Liver (tissue), 9 donors: Measurements from ENCODE around the gene NR6A1. TPM values are rescaled to one million over a fixed set of nuclear protein-coding genes. Genes with fewer than 3 reads are reported as not detected.

Experiments
- DNase-seq: peaks from one replicate; pipeline ENCODE4 v3.0.0-alpha.2; 2017; ENCODE audit warnings: low spot score
- H3K27ac ChIP-seq, 2 donors: one replicate each; pipeline ENCODE4 v1.7.0; 2013; ENCODE audit warnings: inconsistent platforms in 2 of 2, low read length in 2 of 2, control low read depth in 1 of 2, low read depth in 1 of 2, mild to moderate bottlenecking in 1 of 2
- H3K27me3 ChIP-seq, 4 donors: one replicate each; pipeline versions ENCODE4 v1.6.1 to v1.7.0; 2013; ENCODE audit warnings: low read length in 3 of 4, inconsistent platforms in 1 of 4, mild to moderate bottlenecking in 1 of 4, moderate library complexity in 1 of 4; ENCODE audit not compliant: control insufficient read depth in 4 of 4, insufficient read depth in 4 of 4
- H3K36me3 ChIP-seq, 4 donors: one replicate each; pipeline versions ENCODE4 v1.6.1 to v1.7.0; 2013; ENCODE audit warnings: low read length in 3 of 4, mild to moderate bottlenecking in 3 of 4, low read depth in 1 of 4, moderate library complexity in 1 of 4; ENCODE audit not compliant: control insufficient read depth in 4 of 4, insufficient read depth in 3 of 4
- H3K4me1 ChIP-seq, 4 donors: one replicate each; pipeline versions ENCODE4 v1.6.1 to v1.7.0; 2013; ENCODE audit warnings: low read length in 3 of 4, mild to moderate bottlenecking in 3 of 4, moderate library complexity in 1 of 4; ENCODE audit not compliant: control insufficient read depth in 4 of 4, insufficient read depth in 4 of 4
- H3K4me3 ChIP-seq, 3 donors: one replicate each; pipeline versions ENCODE4 v1.6.1 to v1.7.0; 2013; ENCODE audit warnings: low read length in 3 of 3, control low read depth in 1 of 3, low read depth in 1 of 3, mild to moderate bottlenecking in 1 of 3
- H3K9ac ChIP-seq, 2 donors: one replicate each; pipeline ENCODE4 v1.7.0; 2013; ENCODE audit warnings: low read length in 2 of 2, mild to moderate bottlenecking in 2 of 2, moderate library complexity in 2 of 2, control low read depth in 1 of 2, low read depth in 1 of 2
- H3K9me3 ChIP-seq, 4 donors: one replicate each; pipeline versions ENCODE4 v1.6.1 to v1.7.0; 2013; ENCODE audit warnings: low read length in 3 of 4; ENCODE audit not compliant: control insufficient read depth in 4 of 4
- ATF3 ChIP-seq: IDR thresholded peaks from 2 replicates; pipeline ENCODE4 v1.6.1; 2016; ENCODE audit warnings: antibody characterized with exemption
- CTCF ChIP-seq: fragments of 150-350 bp; IDR thresholded peaks from 2 replicates; pipeline ENCODE4 v1.5.1; 2017; ENCODE audit warnings: improper control_type of control experiment, low read depth, low read length; ENCODE audit not compliant: missing input control
- EGR1 ChIP-seq, 2 donors: IDR thresholded peaks; 2 replicates each; pipeline ENCODE4 v1.6.1; 2016 to 2018; ENCODE audit warnings: antibody characterized with exemption in 2 of 2, low read depth in 2 of 2
- FOXA1 ChIP-seq: IDR thresholded peaks from 2 replicates; pipeline ENCODE4 v1.6.1; 2016; ENCODE audit warnings: antibody characterized with exemption
- GABPA ChIP-seq, 2 donors: IDR thresholded peaks in 1 of 2; conservative IDR thresholded peaks in 1 of 2; 2 replicates each; pipeline ENCODE4 v1.6.1; 2016; ENCODE audit warnings: antibody characterized with exemption in 2 of 2, mild to moderate bottlenecking in 1 of 2, moderate library complexity in 1 of 2
- HNF4A ChIP-seq, 2 donors: conservative IDR thresholded peaks; 2 replicates each; pipeline ENCODE4 v1.6.1; 2016; ENCODE audit warnings: antibody characterized with exemption in 2 of 2, mild to moderate bottlenecking in 2 of 2
- HNF4G ChIP-seq: IDR thresholded peaks from 2 replicates; pipeline ENCODE4 v1.6.1; 2016; ENCODE audit warnings: antibody characterized with exemption
- JUND ChIP-seq, 2 donors: IDR thresholded peaks; 2 replicates each; pipeline ENCODE4 v1.6.1; 2016; ENCODE audit warnings: antibody characterized with exemption in 2 of 2
- MAX ChIP-seq: IDR thresholded peaks from 2 replicates; pipeline ENCODE4 v1.6.1; 2016; ENCODE audit warnings: antibody characterized with exemption
- NR2F2 ChIP-seq: IDR thresholded peaks from 2 replicates; pipeline ENCODE4 v1.6.1; 2016; ENCODE audit warnings: antibody characterized with exemption
- RAD21 ChIP-seq, 2 donors: IDR thresholded peaks; 2 replicates each; pipeline ENCODE4 v1.6.1; 2016; ENCODE audit warnings: antibody characterized with exemption in 2 of 2, mild to moderate bottlenecking in 2 of 2
- RXRA ChIP-seq, 2 donors: IDR thresholded peaks; 2 replicates each; pipeline ENCODE4 v1.6.1; 2017 to 2018; ENCODE audit warnings: antibody characterized with exemption in 2 of 2, mild to moderate bottlenecking in 1 of 2
- ZBTB33 ChIP-seq: IDR thresholded peaks from 2 replicates; pipeline ENCODE4 v1.6.1; 2016; ENCODE audit warnings: antibody characterized with exemption
- WGBS: extraction: QIAGEN DNeasy Blood & Tissue Kit; methylation state at CpG from one replicate; pipeline ENCODE4 v1.1.7; 2013; 5-methylcytosine and 5-hydroxymethylcytosine counted together
- polyA plus RNA-seq, 2 donors: library from polyadenylated mRNA; stranded (reverse) in 1 of 2; unstranded in 1 of 2; fragments of 200-250 nt in 1 of 2; fragments of >200 nt in 1 of 2; fragmentation: Nextera tagmentation in 1 of 2; extraction: Ambion mirVana in 1 of 2; gene quantifications; one replicate each; pipeline versions ENCODE4 v1.2.1 to v1.2.3, GENCODE V29; 2013 to 2015
- total RNA-seq, 2 donors: library from RNA; depleted of rRNA; stranded (reverse); fragments of >200 nt; gene quantifications; one replicate each; pipeline ENCODE4 v1.2.3, GENCODE V29; 2014
- donor health status: healthy.
- donor health status: healthy.
- donor health status: healthy.
- donor health status: healthy.
- donor health status: healthy.

The NR6A1 gene
- total and polyA plus RNA-seq, 4 donors, result 0.72 to 6.1 (median 2.1) TPM

- Histone ChIP-seq H3K4me3 (no peak overlapping the region), H3K27ac (no peak overlapping the region), H3K36me3 (no peaks in the 10 kb centered on the region), H3K4me1 (peaks cover 0 to 13% (median 4%) of the 10 kb centered on the region in 4 donors), H3K9ac (no peak overlapping the region), H3K27me3 (no peaks in the 10 kb centered on the region), H3K9me3 (no peaks in the 10 kb centered on the region)
- TF ChIP-seq MAX, result no peak
- TF ChIP-seq RXRA (IDR thresholded peaks at IDR 0.05), result no peak
- no peak for TF ChIP-seq FOXA1
- TF ChIP-seq CTCF, result no peak
- TF ChIP-seq GABPA (IDR thresholded peaks at IDR 0.05 in 1 of 2, conservative IDR thresholded peaks at IDR 0.05 in 1 of 2), result no peak
- no peak for TF ChIP-seq EGR1 (IDR thresholded peaks at IDR 0.05; ENCODE audit: low read depth in 2 of 2)
- 93% methylated on average over 1 of the region's 1 CpG for WGBS
- no peak for DNase-seq
These were observed 116.7 kb downstream of the NR6A1 start for GRCh38 chr9:124654431-124654830.

GRCh38 chr9:124652615-124653393 lies 118.3 kb downstream of the NR6A1 start:
- peaks cover 0 to 4% (median 2%) of the 10 kb centered on the region in 4 donors for H3K4me1 ChIP-seq
- H3K36me3 ChIP-seq, result no peaks in the 10 kb centered on the region
- DNase-seq, result no peak
- no peak overlapping the region for H3K4me3 ChIP-seq
- no peak overlapping the region for H3K9ac ChIP-seq
- no peaks in the 10 kb centered on the region for H3K9me3 ChIP-seq
- 95% methylated on average over 3 of the region's 3 CpGs for WGBS
- H3K27me3 ChIP-seq, result no peaks in the 10 kb centered on the region
- TF ChIP-seq RXRA (IDR thresholded peaks at IDR 0.05) (no peak), GABPA (IDR thresholded peaks at IDR 0.05 in 1 of 2, conservative IDR thresholded peaks at IDR 0.05 in 1 of 2) (no peak), CTCF (no peak), ZBTB33 (no peak), RAD21 (IDR thresholded peaks at IDR 0.05) (no peak), JUND (IDR thresholded peaks at IDR 0.05) (no peak), HNF4G (no peak), NR2F2 (no peak), EGR1 (IDR thresholded peaks at IDR 0.05; ENCODE audit: low read depth in 2 of 2) (no peak), MAX (no peak), HNF4A (conservative IDR thresholded peaks at IDR 0.05) (no peak), ATF3 (no peak)
- H3K27ac ChIP-seq, result no peak overlapping the region
